GM19467 (cell line): ENCODE data around the gene FGFR4.
"Not testable (repeated sequence)": the region's sequence is repeated elsewhere in the genome, so short reads cannot be mapped to it uniquely, and the experiment has no call there.

Experiments
- ATAC-seq: cut with Tn5 transposase; IDR thresholded peaks from one replicate; pipeline ENCODE4 v1.9.1; 2021; ENCODE audit warnings: mild to moderate bottlenecking, moderate library complexity; ENCODE audit not compliant: unreplicated experiment

The FGFR4 gene

DNA sequence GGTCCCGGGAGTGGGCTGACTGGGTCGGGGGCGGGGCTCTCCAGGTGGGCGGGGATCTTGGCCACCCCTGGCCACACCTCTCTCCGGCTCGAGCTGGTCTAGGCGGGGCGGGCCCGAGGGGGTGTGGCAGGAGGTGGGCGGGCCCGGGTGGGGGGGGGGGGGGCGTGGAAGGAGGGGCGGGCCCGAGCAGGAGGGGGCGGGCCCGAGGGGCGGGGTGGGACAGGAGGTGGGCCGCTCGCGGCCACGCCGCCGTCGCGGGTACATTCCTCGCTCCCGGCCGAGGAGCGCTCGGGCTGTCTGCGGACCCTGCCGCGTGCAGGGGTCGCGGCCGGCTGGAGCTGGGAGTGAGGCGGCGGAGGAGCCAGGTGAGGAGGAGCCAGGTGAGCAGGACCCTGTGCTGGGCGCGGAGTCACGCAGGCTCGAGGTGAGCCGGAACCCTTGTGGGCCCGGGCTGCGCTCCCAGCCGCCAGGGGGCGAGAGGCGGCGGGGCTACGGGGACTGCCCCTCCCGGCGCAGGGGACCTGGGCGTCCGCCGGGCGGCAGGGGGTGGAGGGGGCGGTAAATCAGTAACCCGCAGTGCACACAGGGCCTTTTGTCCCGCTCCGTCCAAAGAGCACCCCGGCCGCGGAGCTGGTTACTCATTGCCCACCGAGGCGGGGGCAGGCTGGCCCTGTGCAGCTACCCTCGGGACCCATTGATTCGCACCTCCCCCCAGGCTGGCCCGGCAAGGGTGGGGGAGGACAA is at the start of gene FGFR4:
Gene FGFR4 (plus strand): TSS at position 262 of the 744 bp plus-strand sequence. CDS start 2,688 bp downstream, outside the sequence.
- peak; percentile 67 for ATAC-seq

DNA sequence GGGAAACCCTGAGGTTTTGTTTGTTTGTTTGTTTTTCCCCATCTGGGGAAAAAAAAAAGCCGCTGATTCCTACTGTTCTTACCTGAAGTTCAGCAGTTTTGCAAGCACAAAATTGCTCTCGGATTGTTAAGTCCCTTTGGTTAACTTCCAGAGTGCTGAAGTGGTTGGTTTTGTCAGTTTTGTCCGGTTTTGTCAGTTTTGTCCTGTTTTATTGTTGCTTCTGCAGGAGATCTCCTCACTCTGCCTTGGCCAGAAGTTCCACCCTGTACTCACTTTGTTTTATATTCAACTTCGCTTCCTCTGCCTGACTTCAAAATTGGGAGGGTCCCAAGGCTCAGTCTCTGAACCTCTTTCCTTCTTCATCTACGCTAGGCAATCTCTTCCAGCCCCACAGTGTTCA is 49.8 kb upstream of the FGFR4 start:
- no peak for ATAC-seq

DNA sequence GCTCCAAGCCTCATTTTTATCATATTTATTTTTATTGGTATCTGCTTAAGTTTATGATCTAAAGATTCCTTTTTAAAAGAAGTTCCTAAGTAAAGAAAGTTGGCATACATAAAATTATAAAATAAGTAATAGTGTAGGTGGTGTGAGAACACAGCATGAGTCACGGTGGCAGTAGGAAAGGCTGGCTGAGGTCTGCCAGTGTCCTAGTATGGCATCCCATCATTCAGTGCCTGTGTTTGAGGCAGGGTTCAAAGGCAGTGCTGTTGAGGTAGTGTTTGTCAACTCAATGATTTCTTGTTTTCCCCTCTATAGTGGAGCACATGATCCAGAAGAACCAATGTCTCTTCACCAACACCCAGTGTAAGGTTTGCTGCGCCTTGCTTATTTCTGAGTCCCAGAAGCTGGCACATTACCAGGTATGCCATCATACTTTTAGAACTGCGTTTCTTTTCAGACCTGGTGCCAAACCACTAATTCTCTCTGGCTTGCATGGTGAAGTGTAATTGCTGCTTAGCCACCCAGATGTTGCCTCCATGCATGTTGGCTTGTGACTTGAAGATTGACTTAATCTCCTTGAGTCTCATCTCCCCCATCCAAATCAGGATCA is 45.8 kb upstream of the FGFR4 start:
- ATAC-seq, result no peak

DNA sequence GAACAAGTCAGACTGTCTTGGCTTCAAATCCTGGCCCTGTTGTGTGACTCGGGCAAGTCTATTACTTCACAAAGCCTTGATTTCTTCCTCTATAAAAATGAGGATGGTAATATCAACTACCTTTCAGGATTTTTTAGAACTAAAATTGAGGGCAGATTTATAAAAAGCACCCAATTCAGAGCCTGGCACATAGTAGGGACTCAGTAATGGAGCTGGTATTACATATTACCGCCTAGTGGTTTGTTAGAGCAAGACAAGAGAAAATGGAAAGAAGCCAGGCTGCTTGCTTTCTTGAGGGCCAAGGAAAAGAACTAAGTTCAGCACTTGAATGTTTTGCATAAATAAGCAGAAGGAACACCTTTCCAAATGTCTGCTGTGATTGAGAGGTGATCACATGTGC is 44.8 kb upstream of the FGFR4 start:
- ATAC-seq, result no peak

DNA sequence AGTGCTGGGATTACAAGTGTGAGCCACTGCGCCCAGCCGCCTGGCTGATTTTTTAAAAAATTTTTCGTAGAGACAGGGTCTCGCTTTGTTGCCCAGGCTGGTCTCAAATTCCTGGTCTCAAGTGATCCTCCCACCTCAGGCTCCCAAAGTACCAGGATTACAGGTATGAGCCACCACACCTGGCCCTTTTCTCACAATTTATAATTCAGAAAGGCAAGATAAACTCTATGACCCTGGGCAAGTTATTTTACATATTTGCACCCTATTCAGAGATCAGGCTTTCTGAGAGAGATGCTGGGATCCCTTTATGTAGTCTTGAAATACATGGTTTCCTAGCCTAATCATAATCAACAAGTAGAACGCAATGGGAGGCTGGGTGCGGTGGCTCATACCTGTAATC is 43.6 kb upstream of the FGFR4 start:
- no peak for ATAC-seq

DNA sequence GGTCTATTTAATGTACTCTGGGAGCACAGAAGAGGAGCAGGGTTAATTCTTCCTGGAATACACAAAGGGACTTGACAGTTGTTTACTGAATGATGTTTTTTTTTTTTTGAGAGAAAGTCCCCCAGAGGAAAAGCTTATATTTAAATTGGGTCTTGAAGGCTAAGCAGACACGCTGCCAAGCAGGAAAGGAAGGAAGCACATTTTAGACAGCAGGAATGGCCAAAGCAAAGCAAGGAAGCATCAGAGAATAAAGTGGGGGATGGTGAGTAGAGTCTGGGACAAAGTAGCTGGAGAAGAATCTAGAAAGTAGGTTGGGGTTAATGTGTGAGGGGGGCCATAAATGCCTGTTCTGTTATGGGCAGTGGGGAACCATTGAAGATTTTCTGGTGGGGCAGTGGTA is 42.8 kb upstream of the FGFR4 start:
- no peak for ATAC-seq

DNA sequence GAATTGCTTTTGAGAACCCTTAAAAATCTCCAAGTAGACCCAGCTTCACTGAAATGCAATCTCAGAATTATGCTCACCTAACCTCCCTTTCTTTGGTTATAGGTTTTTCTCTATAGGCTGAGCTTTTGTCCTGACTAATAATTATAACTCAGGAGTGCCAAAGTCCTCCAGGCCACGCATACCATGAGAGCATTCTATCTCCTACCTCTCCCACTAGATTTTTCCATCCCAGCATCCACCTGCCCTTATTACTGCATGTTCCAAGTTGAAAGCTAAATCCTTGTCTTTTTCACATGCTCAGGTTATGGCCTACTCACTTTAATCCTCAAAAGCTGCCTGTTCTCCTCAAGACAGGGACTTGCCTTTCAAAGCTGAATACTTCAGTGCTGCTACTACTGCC is 42.1 kb upstream of the FGFR4 start:
- ATAC-seq, result no peak

DNA sequence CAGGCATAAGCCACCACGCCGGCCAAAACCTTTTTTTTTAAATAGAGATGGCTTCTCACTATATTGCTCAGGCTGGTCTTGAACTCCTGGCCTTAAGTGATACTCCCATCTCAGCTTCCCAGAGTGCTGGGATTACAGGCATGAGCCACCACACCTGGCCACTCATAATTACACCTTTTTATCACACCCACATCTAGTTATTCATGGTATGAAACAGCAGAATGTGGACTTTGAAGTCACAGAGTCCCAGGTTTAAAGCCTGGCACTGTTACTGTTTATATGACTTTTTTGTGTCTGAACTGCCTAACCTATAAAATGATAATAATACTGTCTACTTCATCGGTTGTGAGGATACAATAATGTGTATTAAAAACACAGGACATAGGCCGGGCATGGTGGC is 41.1 kb upstream of the FGFR4 start:
- no peak for ATAC-seq

DNA sequence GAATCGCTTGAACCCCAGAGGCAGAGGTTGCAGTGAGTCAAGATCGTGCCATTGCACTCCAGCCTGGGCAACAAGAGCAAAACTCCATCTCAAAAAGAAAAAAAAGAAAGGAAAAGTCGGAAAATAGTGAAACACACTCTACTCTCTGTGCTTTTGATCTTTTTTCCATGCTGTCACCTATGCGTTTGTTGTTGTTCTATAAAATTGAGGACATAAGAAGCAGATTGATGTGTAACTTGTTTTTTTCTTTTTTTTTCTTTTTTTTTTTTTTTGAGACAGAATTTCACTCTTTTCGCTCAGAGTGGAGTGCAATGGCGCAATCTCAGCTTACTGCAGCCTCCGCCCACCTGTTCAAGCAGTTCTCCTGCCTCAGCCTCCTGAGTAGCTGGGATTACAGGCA is 38.2 kb upstream of the FGFR4 start:
- ATAC-seq, result not testable (repeated sequence)

DNA sequence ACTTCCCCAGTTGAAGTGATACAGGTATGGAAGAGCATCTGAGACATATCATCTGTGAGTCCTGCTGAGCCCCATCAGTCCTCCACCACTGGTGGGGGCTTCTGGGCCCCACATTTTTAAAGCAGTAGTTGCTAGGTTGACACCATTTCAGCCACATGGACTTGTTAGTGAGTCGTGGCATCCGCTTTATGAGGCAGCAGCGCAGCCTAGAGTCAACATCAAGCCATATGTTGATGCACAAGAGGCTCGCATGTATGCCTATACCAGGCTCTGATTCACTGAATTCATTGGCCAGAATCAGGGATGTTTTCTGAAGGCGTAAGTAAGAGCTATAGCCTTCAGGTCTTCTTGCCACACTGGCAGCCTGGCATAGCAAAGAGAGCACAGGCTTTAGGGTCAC is 37.4 kb upstream of the FGFR4 start:
- ATAC-seq, result no peak

DNA sequence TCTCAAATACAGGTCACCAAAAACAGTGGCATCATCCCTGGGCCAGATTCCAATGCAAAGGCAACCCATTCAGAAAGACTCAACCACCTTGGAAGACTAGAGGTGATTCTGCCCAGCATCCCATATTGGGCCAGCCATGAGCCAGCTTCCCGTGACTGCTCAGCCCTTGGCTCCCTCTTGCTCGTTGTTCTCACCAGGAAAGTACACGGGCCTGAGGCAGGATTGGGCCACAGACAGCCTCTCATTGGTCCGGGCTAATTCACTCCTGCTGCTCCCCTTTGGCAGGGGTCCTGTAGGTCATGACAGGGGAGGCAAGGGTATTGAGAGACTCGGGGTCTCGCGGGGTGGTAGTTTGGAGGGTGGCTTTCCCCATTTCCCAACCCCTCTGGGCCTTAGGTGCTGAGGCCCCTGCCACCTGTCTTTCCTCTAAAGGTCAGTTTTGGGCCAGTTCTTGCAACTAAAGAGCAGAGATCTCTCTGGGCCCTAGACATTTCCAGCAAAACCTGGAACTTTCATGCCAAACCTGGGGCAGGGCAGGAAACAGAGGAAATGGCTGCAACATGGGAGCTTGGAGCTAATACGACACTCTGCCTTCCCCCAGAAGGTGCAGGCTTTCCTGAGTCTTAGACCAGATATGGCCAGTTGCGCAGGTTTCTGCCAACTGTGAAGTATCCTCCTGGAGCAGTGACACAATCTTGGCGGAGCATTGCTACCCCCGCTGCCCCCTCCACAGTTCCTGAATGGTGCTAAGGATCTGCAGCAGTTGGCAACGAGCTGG is 22.0 kb upstream of the FGFR4 start:
- no peak for ATAC-seq

DNA sequence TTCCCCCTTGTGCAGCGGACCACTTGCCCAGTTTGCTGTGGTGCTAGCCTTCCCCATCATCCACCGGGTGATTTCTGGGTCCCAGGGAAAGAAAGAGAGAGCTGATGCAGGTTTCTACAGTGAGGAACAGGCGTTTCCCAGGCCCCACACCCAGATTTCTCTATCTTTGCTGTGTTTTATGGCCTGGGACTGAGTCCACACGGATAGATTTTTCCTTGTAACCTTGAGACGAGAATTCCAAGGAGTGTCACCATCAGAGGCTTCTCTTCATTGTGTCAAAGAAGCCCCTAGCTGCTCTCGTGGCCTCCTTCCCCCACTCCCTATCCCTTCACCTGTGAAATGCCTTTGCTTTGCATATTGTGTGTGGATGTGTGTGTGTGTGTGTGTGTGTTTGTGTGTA is 21.2 kb upstream of the FGFR4 start:
- ATAC-seq, result no peak

DNA sequence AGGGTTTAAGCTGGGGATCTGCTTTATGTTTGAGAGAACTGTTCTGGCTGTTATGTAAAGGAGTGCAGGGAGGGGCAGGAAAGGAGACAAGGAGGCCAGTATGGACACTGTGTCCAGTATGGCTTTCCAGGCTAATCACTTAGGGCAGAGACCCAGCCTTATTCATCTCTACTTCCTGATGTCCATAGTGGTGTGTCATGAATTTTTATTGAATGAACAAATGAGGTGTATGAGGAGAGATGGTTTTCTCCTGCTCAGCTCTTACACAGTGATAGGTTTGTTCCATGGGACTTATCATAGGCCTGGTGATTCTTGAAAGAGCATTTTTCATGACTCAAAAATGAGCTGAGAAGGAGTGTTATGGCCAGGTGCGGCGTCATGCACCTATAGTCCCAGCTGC is 20.5 kb upstream of the FGFR4 start:
- ATAC-seq, result no peak

DNA sequence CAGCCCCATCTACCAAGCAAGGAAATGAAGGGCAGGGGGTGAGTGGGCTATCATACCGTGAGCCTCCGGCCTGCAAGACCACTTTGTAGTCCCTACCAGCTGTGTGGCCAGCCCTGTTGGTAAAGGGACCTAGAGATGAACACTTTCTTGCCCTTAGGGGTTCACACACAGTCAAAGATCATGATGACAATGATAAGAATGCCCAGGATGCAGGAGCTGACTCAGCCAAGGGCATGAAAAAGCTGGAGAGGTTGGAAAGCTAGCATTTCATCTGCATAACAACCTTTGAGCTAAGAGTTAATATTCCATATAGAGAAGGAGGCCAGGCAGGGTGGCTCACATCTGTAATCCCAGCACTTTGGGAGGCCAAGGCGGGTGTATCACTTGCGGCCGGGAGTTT is 19.2 kb upstream of the FGFR4 start:
- no peak for ATAC-seq

DNA sequence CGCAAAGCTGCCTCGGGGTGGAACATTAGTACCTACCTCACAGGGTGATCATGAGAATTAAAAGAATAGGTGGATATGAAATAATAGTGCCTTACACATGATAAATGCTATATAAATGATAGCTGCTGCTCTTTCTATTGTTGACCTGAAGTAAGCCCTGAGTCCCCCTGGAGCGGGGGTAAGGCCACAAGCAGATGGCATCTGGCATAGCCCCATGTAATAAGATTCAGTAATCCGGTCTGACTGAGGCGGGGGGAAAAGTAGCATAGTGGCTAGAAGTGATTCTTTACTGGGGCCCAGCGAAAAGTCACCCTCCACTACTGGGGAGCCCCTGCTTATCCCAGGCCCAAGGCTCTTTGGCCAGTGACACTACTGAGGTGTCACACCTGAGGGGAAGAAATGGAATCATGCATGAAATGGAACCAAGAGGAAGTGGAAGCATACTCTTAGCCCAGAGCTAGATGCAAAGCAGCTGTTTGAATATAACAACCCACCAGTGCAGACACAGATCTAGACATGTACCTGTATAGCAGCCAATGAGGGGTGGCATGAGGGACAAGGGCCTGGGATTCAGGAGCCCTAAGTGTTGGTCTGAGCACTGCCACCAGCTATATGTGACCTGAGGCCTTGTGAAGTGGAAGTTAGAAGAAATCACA is 16.1 kb upstream of the FGFR4 start:
- no peak for ATAC-seq

DNA sequence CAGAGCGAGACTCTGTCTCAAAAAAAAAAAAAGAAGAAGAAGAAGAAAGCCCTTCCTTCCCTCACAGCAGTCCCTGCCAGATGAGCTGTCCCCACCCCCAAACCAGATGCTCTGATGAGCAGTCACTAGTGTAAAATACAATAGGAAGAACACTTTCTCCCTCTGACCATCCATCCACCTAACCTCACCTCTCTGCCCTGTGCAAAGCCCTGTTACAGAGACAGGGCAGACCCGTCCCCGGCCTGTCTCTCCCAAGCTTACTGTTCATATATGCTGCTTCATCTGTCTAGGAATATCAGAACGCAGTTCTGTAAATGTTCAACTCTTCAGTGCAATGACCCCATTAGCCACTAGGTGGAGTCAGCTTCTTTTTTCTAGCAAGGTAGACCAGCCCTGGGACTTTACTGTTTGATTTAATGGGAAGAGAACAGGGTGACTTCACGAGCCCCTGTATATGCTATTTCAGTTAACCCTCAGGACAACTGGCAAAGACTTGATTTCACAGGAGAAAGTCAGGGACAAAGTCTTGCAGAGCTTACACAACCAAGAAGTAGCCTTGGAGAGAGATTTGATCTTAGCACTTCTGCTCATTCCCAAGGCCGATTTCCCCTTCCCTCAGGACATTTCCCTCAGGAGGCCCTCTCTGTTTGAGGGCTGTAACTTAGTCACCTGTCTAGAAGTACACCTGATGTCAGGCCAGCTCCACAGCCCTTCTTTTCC is 14.9 kb upstream of the FGFR4 start:
- ATAC-seq, result peak; percentile 64

DNA sequence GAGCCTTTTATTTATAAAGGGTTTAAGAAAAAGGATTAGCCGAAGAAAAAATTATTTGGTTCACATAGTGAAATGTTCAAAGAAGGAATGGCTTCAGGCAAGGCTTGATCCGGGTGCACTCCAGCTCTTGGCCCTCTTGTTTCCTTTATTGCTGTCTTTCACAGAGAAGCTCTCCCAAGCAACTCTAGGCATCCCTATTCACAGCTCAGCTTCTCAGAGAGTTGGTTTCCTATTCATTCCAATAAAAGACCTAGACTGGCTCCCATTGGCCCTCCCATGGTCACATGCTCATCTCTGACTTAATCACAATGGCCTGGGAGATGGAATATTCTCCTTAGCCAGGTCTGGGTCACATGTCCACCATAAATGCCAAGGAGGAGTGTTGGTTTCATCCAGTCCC is 9.4 kb upstream of the FGFR4 start:
- ATAC-seq, result no peak

DNA sequence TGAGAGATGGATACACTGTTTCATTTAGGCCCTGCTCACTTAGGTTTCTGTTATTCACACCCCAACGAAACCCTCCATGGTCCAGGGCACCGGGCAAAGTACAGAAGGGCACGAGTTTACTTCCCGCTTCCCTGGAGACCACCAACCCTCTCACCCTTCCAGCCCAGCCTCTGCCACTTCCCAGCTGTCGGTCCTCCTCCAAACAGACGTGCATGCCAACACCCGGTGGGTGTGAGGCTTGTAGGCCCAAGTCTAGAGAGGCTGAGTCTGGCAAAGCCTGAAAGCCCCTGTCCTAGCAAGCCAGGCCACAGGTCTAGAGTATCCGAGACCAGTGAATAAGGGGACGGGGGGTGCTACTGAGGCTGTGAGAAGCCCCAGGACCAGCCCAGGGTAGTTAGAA is 7.1 kb upstream of the FGFR4 start:
- ATAC-seq, result no peak

DNA sequence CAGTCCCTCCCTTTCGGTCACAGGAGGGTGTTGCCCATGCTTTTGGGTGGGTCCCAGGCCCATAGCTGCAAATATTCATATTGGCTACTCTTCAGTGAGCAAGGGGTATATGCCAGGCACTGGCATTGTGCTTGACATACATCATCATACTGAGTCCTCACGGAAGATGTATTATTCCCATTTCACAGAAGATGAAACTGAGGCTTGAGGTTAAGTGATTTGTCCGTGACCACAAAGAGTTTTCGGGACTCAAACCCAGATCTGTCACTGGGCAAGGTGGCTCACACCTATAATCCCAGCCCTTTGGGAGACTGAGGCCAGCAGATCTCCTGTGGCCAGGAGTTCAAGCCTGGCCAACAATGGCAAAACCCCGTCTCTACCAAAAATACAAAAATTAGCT is 6.5 kb upstream of the FGFR4 start:
- no peak for ATAC-seq

DNA sequence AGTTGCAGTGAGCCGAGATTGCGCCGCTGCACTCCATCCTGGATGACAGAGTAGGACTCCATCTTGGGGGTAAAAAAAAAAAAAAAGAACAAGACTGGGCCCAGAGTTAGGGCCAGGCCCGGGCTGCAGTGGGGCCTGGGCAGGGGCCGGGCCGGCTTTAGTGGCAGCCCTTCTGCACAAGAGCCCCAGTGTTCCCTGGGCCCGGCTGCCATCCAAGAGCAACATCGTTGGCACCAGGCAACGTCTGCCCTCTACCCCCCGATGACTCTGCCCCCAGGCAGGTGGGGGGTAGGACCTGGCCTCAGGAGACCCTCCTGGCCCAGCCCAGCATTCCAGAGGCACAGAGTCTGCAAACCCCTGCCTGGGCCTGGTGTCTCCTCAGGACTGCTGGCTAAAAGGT is 4.9 kb upstream of the FGFR4 start:
- ATAC-seq, result no peak

DNA sequence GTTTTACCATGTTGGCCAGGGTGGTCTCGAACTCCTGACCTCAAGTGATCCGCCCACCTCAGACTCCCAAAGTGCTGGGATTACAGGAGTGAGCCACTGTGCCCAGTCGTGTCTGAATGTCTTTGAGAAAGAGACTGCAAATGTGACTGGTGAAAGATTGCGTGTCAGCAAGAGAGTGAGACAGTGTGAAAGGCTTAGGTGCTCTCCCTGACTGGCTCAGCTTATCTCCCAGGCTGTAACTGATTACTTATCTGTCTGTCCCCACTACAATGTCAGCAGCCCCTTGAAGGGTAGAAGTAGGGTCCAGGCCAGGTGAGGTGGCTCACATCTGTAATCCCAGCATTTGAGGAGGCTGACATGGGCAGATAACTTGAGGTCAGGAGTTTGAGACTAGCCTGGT is 3.4 kb upstream of the FGFR4 start:
- no peak for ATAC-seq
